ENCODE measurements around the gene RNU2-63P. TPM values are rescaled to one million over a fixed set of nuclear protein-coding genes. Genes with fewer than 3 reads are reported as not detected.

The RNU2-63P gene
- not detected for total RNA-seq

- DNase-seq = peak; percentile 60 to 61
- H3K4me1 ChIP-seq = no peaks in the 10 kb centered on the region
- H3K27me3 ChIP-seq = no peaks in the 10 kb centered on the region
- H3K27ac ChIP-seq = peak within 1 kb of the TSS; percentile 48 to 57
- no peaks in the 10 kb centered on the region for H3K36me3 ChIP-seq
- no peaks in the 10 kb centered on the region for H3K9me3 ChIP-seq
- intact Hi-C loops (cut with DNase I; ENCODE audit: low total_unique reads) = no loop called here
- TF ChIP-seq POLR2A (IDR thresholded peaks at IDR 0.05) = no peak
- no peak for TF ChIP-seq CTCF (IDR thresholded peaks at IDR 0.05)
- H3K4me3 ChIP-seq = peak within 1 kb of the TSS; percentile 44 to 58
Observed at GRCh38 chr2:88016086-88016959, at the start of gene RNU2-63P. RNU2-63P (minus strand) TSS chr2:88016547.

- Histone ChIP-seq H3K27ac (no peak overlapping the region), H3K36me3 (no peaks in the 10 kb centered on the region), H3K4me3 (no peak overlapping the region), H3K9me3 (no peaks in the 10 kb centered on the region), H3K4me1 (no peaks in the 10 kb centered on the region), H3K27me3 (no peaks in the 10 kb centered on the region)
- TF ChIP-seq POLR2A (IDR thresholded peaks at IDR 0.05) = no peak
- no peak for TF ChIP-seq CTCF (IDR thresholded peaks at IDR 0.05)
- DNase-seq = no peak
- intact Hi-C loops (cut with DNase I; ENCODE audit: low total_unique reads) = no loop called here
Observed at GRCh38 chr2:88061295-88061694, 44.9 kb upstream of the RNU2-63P start.

GRCh38 chr2:88060907-88061275 lies 44.5 kb upstream of the RNU2-63P start:
- Histone ChIP-seq H3K4me3 (no peak overlapping the region), H3K27me3 (no peaks in the 10 kb centered on the region), H3K27ac (no peak overlapping the region), H3K4me1 (no peaks in the 10 kb centered on the region), H3K9me3 (no peaks in the 10 kb centered on the region), H3K36me3 (no peaks in the 10 kb centered on the region)
- TF ChIP-seq POLR2A (IDR thresholded peaks at IDR 0.05) (no peak), CTCF (IDR thresholded peaks at IDR 0.05) (no peak)
- DNase-seq = no peak
- intact Hi-C loops (cut with DNase I; ENCODE audit: low total_unique reads) = no loop called here

GRCh38 chr2:88059979-88060906 lies 43.9 kb upstream of the RNU2-63P start:
- peak; percentile 51 to 67 (median 53) for TF ChIP-seq CTCF (IDR thresholded peaks at IDR 0.05)
- no peak for TF ChIP-seq POLR2A (IDR thresholded peaks at IDR 0.05)
- H3K9me3 ChIP-seq = no peaks in the 10 kb centered on the region
- no peaks in the 10 kb centered on the region for H3K4me1 ChIP-seq
- intact Hi-C loops (cut with DNase I; ENCODE audit: low total_unique reads) = loop anchor here (10.0 kb wide), 1 partner anchor 115 kb away; the partner anchor contains the start of gene THNSL2
- no peaks in the 10 kb centered on the region for H3K36me3 ChIP-seq
- no peak overlapping the region for H3K27ac ChIP-seq
- no peak for DNase-seq
- no peaks in the 10 kb centered on the region for H3K27me3 ChIP-seq
- H3K4me3 ChIP-seq = no peak overlapping the region
